Fibroblast of lung (primary cell): ENCODE results near the gene IDUA. TPM values are rescaled to one million over a fixed set of nuclear protein-coding genes. Genes with fewer than 3 reads are reported as not detected.

Source experiments
- DNase-seq, 2 donors: peaks; one replicate each; pipeline versions ENCODE4 v3.0.0 to v3.0.0-alpha.2; 2010; ENCODE audit warnings: low read depth in 2 of 2
- H2AFZ ChIP-seq: 2 replicates; pipeline ENCODE4 v1.5.1; 2012; ENCODE audit warnings: low read length, control low read depth, inconsistent platforms
- H3K27ac ChIP-seq: 2 replicates; pipeline ENCODE4 v1.5.1; 2011; ENCODE audit warnings: low read length, control low read depth; ENCODE audit not compliant: insufficient read depth
- H3K27me3 ChIP-seq: 2 replicates; pipeline ENCODE4 v1.5.1; 2011; ENCODE audit warnings: mild to moderate bottlenecking, low read length; ENCODE audit not compliant: control insufficient read depth, insufficient read depth
- H3K36me3 ChIP-seq: 2 replicates; pipeline ENCODE4 v1.5.1; 2011; ENCODE audit warnings: low read length; ENCODE audit not compliant: control insufficient read depth, insufficient read depth
- H3K4me1 ChIP-seq: 2 replicates; pipeline ENCODE4 v1.5.1; 2011; ENCODE audit warnings: low read length; ENCODE audit not compliant: control insufficient read depth, insufficient read depth; ENCODE audit errors: extremely low read depth
- H3K4me2 ChIP-seq: 2 replicates; pipeline ENCODE4 v1.5.1; 2011; ENCODE audit warnings: low read length, control low read depth; ENCODE audit not compliant: insufficient read depth; ENCODE audit errors: extremely low read depth
- H3K4me3 ChIP-seq, 4 experiments: fragments of 200-600 bp in 1 of 4; sonication (generic) in 1 of 4; replicated peaks in 1 of 4; 2 replicates each; pipeline ENCODE4 v1.5.1; 2011 to 2016; ENCODE audit warnings: low read length in 4 of 4, low read depth in 3 of 4, mild to moderate bottlenecking in 3 of 4, control low read depth in 2 of 4, inconsistent platforms in 1 of 4, mixed read lengths in 1 of 4; ENCODE audit not compliant: insufficient read depth in 1 of 4; ENCODE audit errors: control extremely low read depth in 1 of 4
- H3K79me2 ChIP-seq: 2 replicates; pipeline ENCODE4 v1.5.1; 2012; ENCODE audit warnings: mild to moderate bottlenecking, low read length, inconsistent platforms; ENCODE audit not compliant: control insufficient read depth, insufficient read depth
- H3K9ac ChIP-seq: 2 replicates; pipeline ENCODE4 v1.5.1; 2011; ENCODE audit warnings: mild to moderate bottlenecking, low read length, control low read depth; ENCODE audit not compliant: insufficient read depth
- H3K9me3 ChIP-seq: 2 replicates; pipeline ENCODE4 v1.5.1; 2012; ENCODE audit warnings: low read depth, low read length; ENCODE audit not compliant: control insufficient read depth, insufficient read depth
- H4K20me1 ChIP-seq: 2 replicates; pipeline ENCODE4 v1.5.1; 2011; ENCODE audit warnings: low read length; ENCODE audit not compliant: control insufficient read depth, insufficient read depth; ENCODE audit errors: extremely low read depth
- CTCF ChIP-seq, 2 donors: IDR thresholded peaks in 1 of 2; conservative IDR thresholded peaks in 1 of 2; 1 replicate in 1 of 2; 2 replicates in 1 of 2; pipeline ENCODE4 v1.5.1; 2011 to 2012; ENCODE audit warnings: low read length in 2 of 2, control low read depth in 1 of 2, inconsistent platforms in 1 of 2, low read depth in 1 of 2, mild to moderate bottlenecking in 1 of 2
- EZH2 ChIP-seq: IDR thresholded peaks from 2 replicates; pipeline ENCODE4 v1.5.1; 2012; ENCODE audit warnings: low read length, control low read depth, mild to moderate bottlenecking; ENCODE audit errors: missing control alignments
- polyA plus RNA-seq, 2 donors: library from polyadenylated mRNA; depleted of rRNA in 1 of 2; stranded (reverse) in 1 of 2; unstranded in 1 of 2; fragments of >200 nt; gene quantifications; 2 replicates each; pipeline ENCODE4 v1.2.1, GENCODE V29; 2011 to 2012; ENCODE audit warnings: missing spikeins in 1 of 2
- total RNA-seq: library from RNA; depleted of rRNA; stranded (reverse); fragments of >200 nt; gene quantifications from 2 replicates; pipeline ENCODE4 v1.2.1, GENCODE V29; 2014

Gene IDUA
- total and polyA plus RNA-seq, 2 donors (not counting 1 experiment from before 2014, with no cell fraction given): 3.1 to 11.1 TPM

DNA sequence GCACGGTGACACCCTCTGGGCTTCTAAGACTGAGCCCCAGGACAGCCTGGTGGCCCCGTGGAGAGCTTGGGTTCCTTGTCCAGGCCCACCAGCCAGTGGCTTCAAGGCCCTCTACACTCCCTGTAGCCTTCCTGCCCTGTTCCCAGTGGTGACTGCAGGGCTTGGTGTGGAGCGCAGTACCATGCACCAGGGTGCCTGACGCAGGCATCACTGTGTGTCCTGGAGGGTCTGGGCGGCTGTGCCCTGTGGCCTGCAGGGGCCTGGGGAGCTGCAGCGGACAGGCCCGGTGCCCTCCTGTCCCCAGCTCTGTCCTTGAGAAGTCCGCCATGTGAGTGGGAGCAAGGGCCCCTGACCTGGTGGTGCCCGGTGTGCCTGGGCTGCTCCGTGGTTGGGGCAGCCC, 28.9 kb downstream of the IDUA start:
- Histone ChIP-seq H3K27ac (no peak overlapping the region), H3K36me3 (no peaks in the 10 kb centered on the region), H3K79me2 (no peaks in the 10 kb centered on the region), H3K9me3 (no peaks in the 10 kb centered on the region), H3K4me1 (no peaks in the 10 kb centered on the region), H4K20me1 (no peaks in the 10 kb centered on the region), H3K4me2 (no peak overlapping the region), H3K27me3 (no peaks in the 10 kb centered on the region), H2AFZ (no peak overlapping the region), H3K9ac (no peak overlapping the region), H3K4me3 (no peak overlapping the region)
- no peak for DNase-seq
- TF ChIP-seq EZH2 (no peak), CTCF (conservative IDR thresholded peaks at IDR 0.05 in 1 of 2, IDR thresholded peaks at IDR 0.05 in 1 of 2; ENCODE audit: low read depth in 1 of 2, low read length in 2 of 2) (no peak)

DNA sequence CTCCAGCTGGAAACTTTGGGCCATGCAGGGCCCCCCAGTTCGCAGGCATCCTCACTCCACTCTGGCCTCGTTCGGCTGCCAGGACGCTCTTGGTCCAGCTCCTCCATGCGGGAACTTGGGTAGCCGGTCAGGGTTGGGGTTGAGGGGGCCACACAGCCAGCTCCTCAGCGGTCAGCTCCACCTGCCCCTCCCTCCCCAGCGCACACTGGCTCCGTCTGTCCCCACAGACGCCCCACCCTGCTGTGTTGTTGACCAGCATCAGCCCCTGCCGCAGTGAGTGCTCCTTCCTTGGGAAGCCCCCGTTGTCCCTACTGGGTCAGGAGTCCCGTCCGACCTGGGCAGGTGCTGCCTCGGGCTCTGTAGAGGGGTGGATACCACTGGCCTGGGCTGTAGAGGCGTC, 30.4 kb downstream of the IDUA start:
- Histone ChIP-seq H3K4me2 (no peak overlapping the region), H3K9me3 (no peaks in the 10 kb centered on the region), H3K4me3 (no peak overlapping the region), H3K27ac (no peak overlapping the region), H3K27me3 (no peaks in the 10 kb centered on the region), H3K79me2 (no peaks in the 10 kb centered on the region), H3K4me1 (no peaks in the 10 kb centered on the region), H3K9ac (no peak overlapping the region), H4K20me1 (no peaks in the 10 kb centered on the region), H2AFZ (no peak overlapping the region), H3K36me3 (no peaks in the 10 kb centered on the region)
- no peak for DNase-seq
- TF ChIP-seq EZH2 (no peak), CTCF (conservative IDR thresholded peaks at IDR 0.05 in 1 of 2, IDR thresholded peaks at IDR 0.05 in 1 of 2; ENCODE audit: low read depth in 1 of 2, low read length in 2 of 2) (no peak)

DNA sequence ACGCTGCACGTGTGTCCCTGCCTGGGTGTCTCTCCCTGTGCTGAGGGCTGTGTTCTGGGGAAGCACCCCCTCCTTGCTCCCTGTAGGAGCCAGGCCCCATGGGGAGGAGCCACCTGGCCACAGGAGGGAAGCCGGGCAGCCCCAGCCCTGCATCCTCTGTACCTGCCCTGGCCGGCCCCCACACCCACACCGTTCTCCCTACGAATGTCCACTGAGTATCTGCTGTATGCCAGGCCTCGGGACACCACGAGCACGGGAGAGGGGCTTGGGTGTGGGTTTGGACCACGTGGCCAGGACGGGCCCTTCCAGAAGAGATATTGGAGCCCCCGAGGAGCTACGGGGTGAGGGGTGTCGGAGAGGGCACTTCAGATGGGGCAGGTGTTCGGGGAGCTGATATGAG, 30.9 kb downstream of the IDUA start:
- H3K4me2 ChIP-seq: no peak overlapping the region
- no peak overlapping the region for H3K9ac ChIP-seq
- H3K27ac ChIP-seq: no peak overlapping the region
- no peaks in the 10 kb centered on the region for H4K20me1 ChIP-seq
- H3K79me2 ChIP-seq: no peaks in the 10 kb centered on the region
- no peaks in the 10 kb centered on the region for H3K27me3 ChIP-seq
- no peak for DNase-seq
- no peaks in the 10 kb centered on the region for H3K36me3 ChIP-seq
- H3K4me1 ChIP-seq: no peaks in the 10 kb centered on the region
- no peak overlapping the region for H3K4me3 ChIP-seq
- H3K9me3 ChIP-seq: no peaks in the 10 kb centered on the region
- H2AFZ ChIP-seq: no peak overlapping the region
- no peak for TF ChIP-seq CTCF (conservative IDR thresholded peaks at IDR 0.05 in 1 of 2, IDR thresholded peaks at IDR 0.05 in 1 of 2; ENCODE audit: low read depth in 1 of 2, low read length in 2 of 2)
